GM12872 (cell line): ENCODE measurements around the gene ARRB1.

ENCODE experiments used
- CTCF ChIP-seq: IDR thresholded peaks from 3 replicates; pipeline ENCODE4 v1.5.1; 2011; ENCODE audit warnings: low read depth, mild to moderate bottlenecking, low read length, moderate library complexity; ENCODE audit not compliant: insufficient read depth

Gene ARRB1

GRCh38 chr11:75349521-75350116 is 1.8 kb downstream of the ARRB1 start:
- no peak for TF ChIP-seq CTCF

- no peak for TF ChIP-seq CTCF
Measured at GRCh38 chr11:75347781-75348566, 3.5 kb downstream of the ARRB1 start.

- TF ChIP-seq CTCF: no peak
Measured at GRCh38 chr11:75346912-75347647, 4.4 kb downstream of the ARRB1 start.

- no peak for TF ChIP-seq CTCF
Measured at GRCh38 chr11:75346296-75346695, 5.2 kb downstream of the ARRB1 start.

GRCh38 chr11:75345455-75346160 is 5.9 kb downstream of the ARRB1 start:
- no peak for TF ChIP-seq CTCF

GRCh38 chr11:75344761-75345454 is 6.6 kb downstream of the ARRB1 start:
- no peak for TF ChIP-seq CTCF

- no peak for TF ChIP-seq CTCF
Measured at GRCh38 chr11:75344186-75344585, 7.3 kb downstream of the ARRB1 start.
